HG03280 (cell line): ENCODE results near the gene ZBTB49.
A peak's percentile ranks its signal among the peaks of the same experiment; 100 is the strongest.
"Not testable (repeated sequence)": the region's sequence is repeated elsewhere in the genome, so short reads cannot be mapped to it uniquely, and the experiment has no call there.

Experiments used
- ATAC-seq: cut with Tn5 transposase; IDR thresholded peaks from one replicate; pipeline ENCODE4 v1.9.1; 2021; ENCODE audit warnings: mild to moderate bottlenecking, moderate library complexity; ENCODE audit not compliant: unreplicated experiment

ZBTB49 gene

GRCh38 chr4:4323705-4324534 lies 33.9 kb downstream of the ZBTB49 start:
- no peak for ATAC-seq

- ATAC-seq = no peak
These were observed 35.3 kb downstream of the ZBTB49 start for GRCh38 chr4:4325321-4325720.

- no peak for ATAC-seq
These were observed 36.1 kb downstream of the ZBTB49 start for GRCh38 chr4:4326166-4326565.

- no peak for ATAC-seq
These were observed 37.6 kb downstream of the ZBTB49 start for GRCh38 chr4:4327652-4328121.

GRCh38 chr4:4328206-4328605 lies 38.2 kb downstream of the ZBTB49 start:
- ATAC-seq = no peak

GRCh38 chr4:4328840-4329239 lies 38.8 kb downstream of the ZBTB49 start:
- ATAC-seq = no peak

GRCh38 chr4:4329496-4329895 lies 39.4 kb downstream of the ZBTB49 start:
- no peak for ATAC-seq

- no peak for ATAC-seq
These were observed 40.7 kb downstream of the ZBTB49 start for GRCh38 chr4:4330794-4331193.

- no peak for ATAC-seq
These were observed 42.5 kb downstream of the ZBTB49 start for GRCh38 chr4:4332529-4332928.

GRCh38 chr4:4333265-4333706 lies 43.2 kb downstream of the ZBTB49 start:
- ATAC-seq = no peak

GRCh38 chr4:4334798-4335520 lies 44.9 kb downstream of the ZBTB49 start:
- ATAC-seq = no peak

GRCh38 chr4:4338210-4339001 lies 48.4 kb downstream of the ZBTB49 start:
- no peak for ATAC-seq

- ATAC-seq = no peak
These were observed 49.5 kb downstream of the ZBTB49 start for GRCh38 chr4:4339504-4340085.

GRCh38 chr4:4341861-4342650 lies 52.0 kb downstream of the ZBTB49 start:
- ATAC-seq = no peak

- ATAC-seq = no peak
These were observed 53.0 kb downstream of the ZBTB49 start for GRCh38 chr4:4343038-4343437.

GRCh38 chr4:4344915-4345527 lies 55.0 kb downstream of the ZBTB49 start:
- ATAC-seq = peak; percentile 81

- no peak for ATAC-seq
These were observed 57.5 kb downstream of the ZBTB49 start for GRCh38 chr4:4347585-4347984.

- ATAC-seq = not testable (repeated sequence)
These were observed 58.5 kb downstream of the ZBTB49 start for GRCh38 chr4:4348585-4348984.

- no peak for ATAC-seq
These were observed 59.8 kb downstream of the ZBTB49 start for GRCh38 chr4:4349867-4350266.

GRCh38 chr4:4350909-4351308 lies 60.9 kb downstream of the ZBTB49 start:
- no peak for ATAC-seq
